HepG2 (cell line): ENCODE data around the gene CNPY4. TPM values are rescaled to one million over a fixed set of nuclear protein-coding genes. Genes with fewer than 3 reads are reported as not detected.

Experiments used
- ATAC-seq: fragments of 200-7000 bp; cut with Tn5 transposase; 3 replicates; pipeline ENCODE4 v1.9.1; 2020; ENCODE audit warnings: mild to moderate bottlenecking, moderate library complexity
- BruUV-seq: library from RNA; stranded (reverse); fragments of 400-500 nt; replicated peaks from 2 replicates; lab custom pipeline; 2021; lab: Mats Ljungman, UMichigan
- CTCF ChIA-PET: fragments of 300-600 bp; formaldehyde crosslinking; extraction: SDS; loops from one replicate; lab custom pipeline; 2021; ENCODE audit warnings: low total read pairs, inconsistent platforms, low intra/inter-chr PET ratio; lab: Yijun Ruan, JAX
- POLR2A ChIA-PET: fragments of 350-600 bp; sonication (Branson Sonifier 250); formaldehyde crosslinking; loops from one replicate; lab custom pipeline; 2020; ENCODE audit warnings: antibody characterized with exemption, inconsistent platforms; lab: Yijun Ruan, JAX
- DNase-seq: peaks from one replicate; pipeline ENCODE4 v3.0.0-alpha.2; 2015; ENCODE audit warnings: low spot score
- FAIRE-seq: peaks from 3 replicates; lab custom pipeline; 2011; peaks lifted over from hg19 to GRCh38; lab: Jason Lieb, UNC
- H2AFZ ChIP-seq: one replicate; pipeline ENCODE4 v1.6.1; 2011; ENCODE audit warnings: low read length, inconsistent platforms
- H3K27ac ChIP-seq: fragments of 300-600 bp; 3 replicates; pipeline ENCODE4 v1.8.0; 2011; ENCODE audit warnings: mixed run types, mild to moderate bottlenecking, mixed read lengths, low read length, inconsistent platforms; ENCODE audit not compliant: insufficient read depth; ENCODE audit errors: extremely low read length
- H3K27me3 ChIP-seq, 2 experiments: fragments of 200-600 bp in 1 of 2; 2 replicates in 1 of 2; 3 replicates in 1 of 2; pipeline versions ENCODE4 v1.6.0 to v1.8.0; 2011; ENCODE audit warnings: low read length in 2 of 2, mild to moderate bottlenecking in 2 of 2, moderate library complexity in 2 of 2, inconsistent platforms in 1 of 2; ENCODE audit not compliant: insufficient read depth in 2 of 2, control insufficient read depth in 1 of 2
- H3K36me3 ChIP-seq, 2 experiments: fragments of 200-600 bp in 1 of 2; replicated peaks in 1 of 2; 2 replicates in 1 of 2; 3 replicates in 1 of 2; pipeline versions ENCODE4 v1.5.1 to v1.8.0; 2011; ENCODE audit warnings: low read length in 2 of 2, inconsistent platforms in 1 of 2; ENCODE audit not compliant: insufficient read depth in 2 of 2, control insufficient read depth in 1 of 2
- H3K4me1 ChIP-seq: 2 replicates; pipeline ENCODE4 v1.5.1; 2012; ENCODE audit warnings: low read length, inconsistent platforms; ENCODE audit not compliant: insufficient read depth
- H3K4me2 ChIP-seq: 2 replicates; pipeline ENCODE4 v1.6.0; 2011; ENCODE audit warnings: low read depth, low read length, inconsistent platforms
- H3K4me3 ChIP-seq, 3 experiments: fragments of 200-600 bp in 1 of 3; sonication (generic), shearing (Covaris generic) in 1 of 3; replicated peaks in 1 of 3; 2 replicates each; pipeline ENCODE4 v1.5.1; 2011 to 2016; ENCODE audit warnings: low read length in 3 of 3, inconsistent platforms in 2 of 3, low read depth in 2 of 3, mild to moderate bottlenecking in 2 of 3, control low read depth in 1 of 3, mixed read lengths in 1 of 3; ENCODE audit not compliant: insufficient read depth in 1 of 3
- H3K79me2 ChIP-seq: one replicate; pipeline ENCODE4 v1.6.1; 2011; ENCODE audit warnings: low read length, inconsistent platforms; ENCODE audit not compliant: insufficient read depth
- H3K9ac ChIP-seq: 2 replicates; pipeline ENCODE4 v1.6.0; 2011; ENCODE audit warnings: mild to moderate bottlenecking, low read depth, low read length, inconsistent platforms; ENCODE audit not compliant: insufficient read depth
- H3K9me3 ChIP-seq: 2 replicates; pipeline ENCODE4 v1.5.1; 2012; ENCODE audit warnings: mild to moderate bottlenecking, low read length
- H4K20me1 ChIP-seq: 2 replicates; pipeline ENCODE4 v1.6.0; 2011; ENCODE audit warnings: inconsistent platforms, mild to moderate bottlenecking, low read length, moderate library complexity; ENCODE audit not compliant: insufficient read depth
- BORCS8-MEF2B ChIP-seq: sonication (generic); formaldehyde crosslinking; IDR thresholded peaks from 2 replicates; pipeline ENCODE4 v1.8.0; 2022; ENCODE audit warnings: mild to moderate bottlenecking, missing genetic modification reagents
- HNRNPL ChIP-seq: fragments of 200-400 bp; formaldehyde crosslinking; IDR thresholded peaks from 2 replicates; pipeline ENCODE4 v1.6.1; 2017; ENCODE audit warnings: mild to moderate bottlenecking, low read depth, low read length
- ISL2 ChIP-seq: sonication (generic); formaldehyde crosslinking; IDR thresholded peaks from 2 replicates; pipeline ENCODE4 v1.5.0; 2020; ENCODE audit warnings: missing genetic modification reagents
- KDM2A ChIP-seq: sonication (generic); formaldehyde crosslinking; IDR thresholded peaks from 2 replicates; pipeline ENCODE4 v1.4.0; 2020; ENCODE audit warnings: low read depth, missing genetic modification reagents, borderline replicate concordance
- RXRA ChIP-seq: sonication (generic); formaldehyde crosslinking; IDR thresholded peaks from 2 replicates; pipeline ENCODE4 v1.5.1; 2020; ENCODE audit warnings: missing genetic modification reagents
- ZBTB7A ChIP-seq: sonication (generic); formaldehyde crosslinking; IDR thresholded peaks from 2 replicates; pipeline ENCODE4 v1.8.0; 2022; ENCODE audit warnings: mild to moderate bottlenecking, missing genetic modification reagents
- ZNF232 ChIP-seq: sonication (generic); formaldehyde crosslinking; IDR thresholded peaks from 2 replicates; pipeline ENCODE4 v1.4.0; 2020; ENCODE audit warnings: missing genetic modification reagents, borderline replicate concordance
- ZNF552 ChIP-seq: sonication (generic); formaldehyde crosslinking; IDR thresholded peaks from 2 replicates; pipeline ENCODE4 v1.9.0; 2022; ENCODE audit warnings: missing genetic modification reagents, mild to moderate bottlenecking, borderline replicate concordance
- ZNF616 ChIP-seq: sonication (generic); formaldehyde crosslinking; IDR thresholded peaks from 2 replicates; pipeline ENCODE4 v1.5.0; 2020; ENCODE audit warnings: low read depth, mild to moderate bottlenecking, missing genetic modification reagents
- ZNF766 ChIP-seq: sonication (generic); formaldehyde crosslinking; IDR thresholded peaks from 2 replicates; pipeline ENCODE4 v1.5.0; 2020; ENCODE audit warnings: missing genetic modification reagents, borderline replicate concordance
- WGBS: methylation state at CpG from one replicate; pipeline ENCODE4 v1.1.6; 2017; ENCODE audit warnings: low lambda C conversion rate; 5-methylcytosine and 5-hydroxymethylcytosine counted together
- in situ Hi-C: cut with HindIII; loops from 2 replicates; pipeline ENCODE4 v1.10.0; 2017; ENCODE audit warnings: low pct_unique_long_range_greater_than_20kb; ENCODE audit not compliant: extremely low pct_ligation_motif_present
- intact Hi-C: fragments of 100-400 bp; cut with micrococcal nuclease; formaldehyde crosslinking; loops from one replicate; pipeline ENCODE4 v1.10.0; 2022; ENCODE audit not compliant: unreplicated experiment
- polyA plus RNA-seq, 8 experiments: library from polyadenylated mRNA; depleted of rRNA in 3 of 8; stranded (reverse) in 7 of 8; unstranded in 1 of 8; fragments of >200 nt; fragmentation: Illumina TruSeq in 4 of 8; extraction: Trizol in 4 of 8; gene quantifications; 2 replicates each; pipeline versions ENCODE4 v1.2.1 to v1.2.3, GENCODE V29; 2011 to 2016; ENCODE audit warnings: low read depth in 4 of 8, missing spikeins in 1 of 8, mixed read lengths in 1 of 8; ENCODE audit not compliant: insufficient read depth in 1 of 8
- total RNA-seq, 5 experiments: library from RNA; depleted of rRNA; stranded (reverse); fragments of >200 nt; fragmentation: Illumina TruSeq; extraction: Trizol; gene quantifications; 2 replicates each; pipeline ENCODE4 v1.2.3, GENCODE V29; 2016; ENCODE audit warnings: low read depth in 1 of 5
- TF ChIP-seq, protein P1 (sequence below): sonication (generic); formaldehyde crosslinking; IDR thresholded peaks from 2 replicates; pipeline ENCODE4 v1.4.0; 2020; ENCODE audit warnings: missing genetic modification reagents
- TF ChIP-seq, protein P2 (sequence below): sonication (generic); formaldehyde crosslinking; IDR thresholded peaks from 2 replicates; pipeline ENCODE4 v1.4.0; 2020; ENCODE audit warnings: missing genetic modification reagents

CNPY4 gene
- total and polyA plus RNA-seq, 2 of the 13 experiments (the other 11 are each of a cell fraction or from before 2014, with no cell fraction given): 6.2 to 12.7 TPM

DNA sequence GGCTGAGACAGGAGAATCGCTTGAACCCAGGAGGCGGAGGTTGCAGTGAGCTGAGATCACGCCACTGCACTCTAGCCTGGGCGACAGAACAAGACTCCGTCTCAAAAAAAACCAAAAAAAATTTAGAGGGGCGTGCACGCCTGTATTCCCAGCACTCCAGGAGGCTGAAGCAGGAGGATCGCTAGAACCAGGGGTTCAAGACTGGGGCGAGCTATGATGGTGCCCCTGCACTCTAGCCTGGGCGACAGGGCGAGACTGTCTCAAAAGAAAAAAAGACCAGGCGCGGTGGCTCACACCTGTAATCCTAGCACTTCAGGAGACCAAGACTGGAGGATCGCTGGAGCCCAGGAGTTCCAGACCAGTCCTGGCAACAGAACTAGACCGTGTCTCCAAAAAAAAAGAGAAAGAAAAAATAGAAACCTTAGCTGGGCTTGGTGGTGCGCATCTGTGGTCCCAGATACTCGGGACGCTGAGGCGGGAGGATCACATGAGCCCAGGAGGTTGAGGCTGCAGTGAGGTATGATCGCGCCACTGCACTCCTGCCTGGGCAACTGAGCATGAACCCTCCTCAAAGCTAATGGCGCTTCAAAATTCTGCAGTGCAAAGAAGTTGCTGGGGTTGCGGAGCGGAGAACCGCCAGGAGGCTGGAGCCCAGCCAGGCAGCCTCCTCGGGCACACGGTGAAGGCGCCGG, 7.0 kb downstream of the CNPY4 start (continued):
- TF ChIP-seq, protein P1, sequence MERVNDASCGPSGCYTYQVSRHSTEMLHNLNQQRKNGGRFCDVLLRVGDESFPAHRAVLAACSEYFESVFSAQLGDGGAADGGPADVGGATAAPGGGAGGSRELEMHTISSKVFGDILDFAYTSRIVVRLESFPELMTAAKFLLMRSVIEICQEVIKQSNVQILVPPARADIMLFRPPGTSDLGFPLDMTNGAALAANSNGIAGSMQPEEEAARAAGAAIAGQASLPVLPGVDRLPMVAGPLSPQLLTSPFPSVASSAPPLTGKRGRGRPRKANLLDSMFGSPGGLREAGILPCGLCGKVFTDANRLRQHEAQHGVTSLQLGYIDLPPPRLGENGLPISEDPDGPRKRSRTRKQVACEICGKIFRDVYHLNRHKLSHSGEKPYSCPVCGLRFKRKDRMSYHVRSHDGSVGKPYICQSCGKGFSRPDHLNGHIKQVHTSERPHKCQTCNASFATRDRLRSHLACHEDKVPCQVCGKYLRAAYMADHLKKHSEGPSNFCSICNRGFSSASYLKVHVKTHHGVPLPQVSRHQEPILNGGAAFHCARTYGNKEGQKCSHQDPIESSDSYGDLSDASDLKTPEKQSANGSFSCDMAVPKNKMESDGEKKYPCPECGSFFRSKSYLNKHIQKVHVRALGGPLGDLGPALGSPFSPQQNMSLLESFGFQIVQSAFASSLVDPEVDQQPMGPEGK (CRISPR knock-in tag): no peak
- TF ChIP-seq ISL2 (CRISPR knock-in tag) (no peak), ZNF616 (CRISPR knock-in tag) (0 out of 2 replicates have a peak, but pooled peaks have one; percentile 42), HNRNPL (no peak), ZNF766 (CRISPR knock-in tag) (0 out of 2 replicates have a peak, but pooled peaks have one; percentile 8)

DNA sequence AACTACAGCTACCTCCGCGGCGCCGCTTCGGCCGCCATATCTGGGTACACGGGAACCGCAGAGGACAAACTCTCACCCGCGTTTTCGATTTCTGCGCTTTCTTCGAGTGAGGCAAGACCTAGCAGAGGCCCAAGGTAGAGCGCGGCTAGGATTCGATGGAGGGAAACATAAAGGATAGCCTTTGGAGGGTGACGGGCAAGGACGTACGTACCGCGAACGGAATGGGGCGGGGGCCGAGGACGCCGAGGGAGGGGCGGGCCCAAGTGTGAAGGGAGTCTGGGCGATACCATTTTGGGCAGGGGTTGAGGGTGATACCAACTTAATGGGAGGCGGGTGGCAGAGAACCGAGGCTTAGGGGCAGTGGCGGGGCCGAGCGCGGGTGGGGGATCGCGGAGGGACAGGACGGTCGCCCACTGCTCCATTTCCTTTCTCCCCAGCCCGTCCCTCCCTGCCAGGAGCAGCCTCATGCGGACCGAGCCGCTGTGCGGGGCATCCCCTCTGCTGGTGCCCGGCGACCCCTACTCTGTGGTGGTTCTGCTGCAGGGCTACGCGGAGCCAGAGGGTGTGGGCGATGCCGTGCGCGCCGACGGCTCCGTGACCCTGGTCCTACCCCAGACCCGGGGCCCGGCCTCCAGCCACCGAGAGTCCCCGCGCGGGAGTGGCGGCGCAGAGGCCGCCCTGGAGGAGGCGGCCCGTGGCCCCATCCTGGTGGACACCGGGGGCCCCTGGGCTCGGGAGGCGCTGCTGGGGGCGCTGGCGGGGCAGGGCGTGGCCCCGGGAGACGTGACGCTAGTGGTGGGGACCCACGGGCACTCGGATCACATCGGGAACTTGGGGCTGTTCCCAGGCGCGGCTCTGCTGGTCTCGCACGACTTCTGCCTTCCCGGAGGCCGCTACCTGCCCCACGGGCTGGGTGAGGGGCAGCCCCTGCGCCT, 7.8 kb downstream of the CNPY4 start, which contains the start of gene MBLAC1:
MBLAC1 (plus strand) TSS at position 37 of the 935 bp plus-strand sequence; CDS start at position 466, 429 bp downstream.
- intact Hi-C loops (loop anchor here (5.0 kb wide), 1 partner anchor 45 kb away; the partner anchor contains the start of gene ZNF3), in situ Hi-C loops (no loop called here)
- H3K79me2 ChIP-seq: peaks cover 5% of the 10 kb centered on the region
- ATAC-seq (peak; percentile 56), DNase-seq (peak; percentile 79), FAIRE-seq (peak; percentile 77)
- H4K20me1 ChIP-seq: no peaks in the 10 kb centered on the region
- BruUV-seq: no TSS peak
- H3K9me3 ChIP-seq: no peaks in the 10 kb centered on the region
- 0% methylated on average over 27 of the region's 85 CpGs for WGBS
- H3K4me3 ChIP-seq: peak within 1 kb of the TSS; percentile 74 to 92 (median 84)
- ChIA-PET CTCF (no interaction called here), POLR2A (interaction anchor here (0.9 to 3.5 kb wide), 6 partner anchors 21 to 309 kb away, joined by 3 to 48 read pairs (median 6); partner anchors contain the start of genes AP4M1, COPS6, LAMTOR4 and MCM7)
- no peak within 1 kb of the TSS for H2AFZ ChIP-seq
- peak within 1 kb of the TSS; percentile 96 for H3K27ac ChIP-seq
- no peaks in the 10 kb centered on the region for H3K27me3 ChIP-seq
- peak within 1 kb of the TSS; percentile 88 for H3K9ac ChIP-seq
- H3K36me3 ChIP-seq: no peaks in the 10 kb centered on the region
- H3K4me2 ChIP-seq: peak within 1 kb of the TSS; percentile 74
- H3K4me1 ChIP-seq: peaks cover 55% of the 10 kb centered on the region
- TF ChIP-seq ZBTB7A (no peak), KDM2A (CRISPR knock-in tag) (peak; percentile 83), ZNF232 (no peak), ZNF552 (CRISPR knock-in tag) (no peak), RXRA (CRISPR knock-in tag) (0 out of 2 replicates have a peak, but pooled peaks have one; percentile 11), BORCS8-MEF2B (no peak)
- TF ChIP-seq, protein P2, sequence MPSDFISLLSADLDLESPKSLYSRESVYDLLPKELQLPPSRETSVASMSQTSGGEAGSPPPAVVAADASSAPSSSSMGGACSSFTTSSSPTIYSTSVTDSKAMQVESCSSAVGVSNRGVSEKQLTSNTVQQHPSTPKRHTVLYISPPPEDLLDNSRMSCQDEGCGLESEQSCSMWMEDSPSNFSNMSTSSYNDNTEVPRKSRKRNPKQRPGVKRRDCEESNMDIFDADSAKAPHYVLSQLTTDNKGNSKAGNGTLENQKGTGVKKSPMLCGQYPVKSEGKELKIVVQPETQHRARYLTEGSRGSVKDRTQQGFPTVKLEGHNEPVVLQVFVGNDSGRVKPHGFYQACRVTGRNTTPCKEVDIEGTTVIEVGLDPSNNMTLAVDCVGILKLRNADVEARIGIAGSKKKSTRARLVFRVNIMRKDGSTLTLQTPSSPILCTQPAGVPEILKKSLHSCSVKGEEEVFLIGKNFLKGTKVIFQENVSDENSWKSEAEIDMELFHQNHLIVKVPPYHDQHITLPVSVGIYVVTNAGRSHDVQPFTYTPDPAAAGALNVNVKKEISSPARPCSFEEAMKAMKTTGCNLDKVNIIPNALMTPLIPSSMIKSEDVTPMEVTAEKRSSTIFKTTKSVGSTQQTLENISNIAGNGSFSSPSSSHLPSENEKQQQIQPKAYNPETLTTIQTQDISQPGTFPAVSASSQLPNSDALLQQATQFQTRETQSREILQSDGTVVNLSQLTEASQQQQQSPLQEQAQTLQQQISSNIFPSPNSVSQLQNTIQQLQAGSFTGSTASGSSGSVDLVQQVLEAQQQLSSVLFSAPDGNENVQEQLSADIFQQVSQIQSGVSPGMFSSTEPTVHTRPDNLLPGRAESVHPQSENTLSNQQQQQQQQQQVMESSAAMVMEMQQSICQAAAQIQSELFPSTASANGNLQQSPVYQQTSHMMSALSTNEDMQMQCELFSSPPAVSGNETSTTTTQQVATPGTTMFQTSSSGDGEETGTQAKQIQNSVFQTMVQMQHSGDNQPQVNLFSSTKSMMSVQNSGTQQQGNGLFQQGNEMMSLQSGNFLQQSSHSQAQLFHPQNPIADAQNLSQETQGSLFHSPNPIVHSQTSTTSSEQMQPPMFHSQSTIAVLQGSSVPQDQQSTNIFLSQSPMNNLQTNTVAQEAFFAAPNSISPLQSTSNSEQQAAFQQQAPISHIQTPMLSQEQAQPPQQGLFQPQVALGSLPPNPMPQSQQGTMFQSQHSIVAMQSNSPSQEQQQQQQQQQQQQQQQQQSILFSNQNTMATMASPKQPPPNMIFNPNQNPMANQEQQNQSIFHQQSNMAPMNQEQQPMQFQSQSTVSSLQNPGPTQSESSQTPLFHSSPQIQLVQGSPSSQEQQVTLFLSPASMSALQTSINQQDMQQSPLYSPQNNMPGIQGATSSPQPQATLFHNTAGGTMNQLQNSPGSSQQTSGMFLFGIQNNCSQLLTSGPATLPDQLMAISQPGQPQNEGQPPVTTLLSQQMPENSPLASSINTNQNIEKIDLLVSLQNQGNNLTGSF: 0 out of 2 replicates have a peak, but pooled peaks have one; percentile 30
